Stomach smooth muscle (tissue), 2 donors: ENCODE measurements around the gene CHCT1.

ENCODE experiments used
- H3K27ac ChIP-seq: one replicate; pipeline ENCODE4 v1.7.0; 2013; ENCODE audit warnings: mild to moderate bottlenecking, low read length, inconsistent platforms
- H3K27me3 ChIP-seq, 2 donors: one replicate each; pipeline ENCODE4 v1.7.0; 2013; ENCODE audit warnings: low read length in 2 of 2; ENCODE audit not compliant: insufficient read depth in 2 of 2, control insufficient read depth in 1 of 2
- H3K36me3 ChIP-seq, 2 donors: one replicate each; pipeline ENCODE4 v1.7.0; 2013; ENCODE audit warnings: low read length in 2 of 2; ENCODE audit not compliant: control insufficient read depth in 2 of 2, insufficient read depth in 2 of 2
- H3K4me1 ChIP-seq: one replicate; pipeline ENCODE4 v1.7.0; 2013; ENCODE audit warnings: low read length; ENCODE audit not compliant: control insufficient read depth, insufficient read depth
- H3K4me3 ChIP-seq, 2 donors: one replicate each; pipeline ENCODE4 v1.7.0; 2013; ENCODE audit warnings: low read length in 2 of 2
- H3K9ac ChIP-seq, 2 donors: one replicate each; pipeline ENCODE4 v1.7.0; 2013; ENCODE audit warnings: low read length in 2 of 2, mild to moderate bottlenecking in 1 of 2
- H3K9me3 ChIP-seq, 2 donors: one replicate each; pipeline ENCODE4 v1.7.0; 2013; ENCODE audit warnings: low read length in 2 of 2; ENCODE audit not compliant: control insufficient read depth in 2 of 2
- donor health status: healthy.
- donor health status: Pancreatic carcinoma.

The CHCT1 gene

GRCh38 chr17:60390925-60391470 is 31.3 kb upstream of the CHCT1 start:
- Histone ChIP-seq H3K36me3 (no peaks in the 10 kb centered on the region), H3K9me3 (no peaks in the 10 kb centered on the region), H3K9ac (peak overlapping the region; percentile 92 to 93), H3K27ac (peak overlapping the region; percentile 96), H3K4me3 (peak overlapping the region; percentile 91 to 94), H3K27me3 (no peaks in the 10 kb centered on the region), H3K4me1 (peaks cover 18% of the 10 kb centered on the region)

DNA sequence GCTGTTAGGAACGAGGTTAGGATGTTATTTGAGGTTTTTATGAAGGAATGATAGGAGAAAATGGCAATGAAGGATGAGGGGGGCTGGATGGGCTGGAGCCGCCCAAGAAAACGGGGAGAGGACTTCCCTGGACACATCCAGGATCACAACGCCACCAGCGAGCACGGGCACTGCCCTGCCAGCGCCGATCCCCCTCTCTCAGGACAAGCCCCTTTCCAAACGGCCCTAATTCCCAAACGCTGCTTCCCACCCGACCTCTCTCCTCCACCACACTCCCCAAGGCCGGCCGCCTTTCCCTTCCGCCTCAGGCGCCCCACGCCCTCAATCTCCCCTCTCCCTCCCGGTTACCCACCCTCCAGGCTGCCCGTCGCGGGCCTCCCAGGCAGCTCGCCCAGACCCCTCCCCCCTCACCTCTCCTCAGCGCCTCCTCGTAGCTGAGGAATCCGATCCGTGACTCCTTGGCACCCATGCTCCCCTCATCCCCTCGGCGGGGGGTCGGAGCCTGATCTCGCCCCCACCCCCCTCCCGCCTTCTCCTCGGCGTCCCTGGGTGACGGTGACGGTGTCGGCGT is 30.7 kb upstream of the CHCT1 start:
- no peaks in the 10 kb centered on the region for H3K36me3 ChIP-seq
- no peaks in the 10 kb centered on the region for H3K9me3 ChIP-seq
- H3K4me3 ChIP-seq = peak overlapping the region; percentile 91 to 94
- peak overlapping the region; percentile 96 for H3K27ac ChIP-seq
- H3K9ac ChIP-seq = peak overlapping the region; percentile 92 to 93
- H3K27me3 ChIP-seq = no peaks in the 10 kb centered on the region
- H3K4me1 ChIP-seq = peaks cover 15% of the 10 kb centered on the region

GRCh38 chr17:60392042-60392844 is 30.0 kb upstream of the CHCT1 start, which contains the start of gene USP32:
Gene USP32, minus strand, starts transcription at chr17:60392133. Its CDS starts 194 bp downstream, at chr17:60391939.
- Histone ChIP-seq H3K4me1 (peaks cover 15% of the 10 kb centered on the region), H3K4me3 (peak within 1 kb of the TSS; percentile 91 to 94), H3K9ac (peak within 1 kb of the TSS; percentile 92 to 97), H3K27me3 (no peaks in the 10 kb centered on the region), H3K27ac (peak within 1 kb of the TSS; percentile 96), H3K36me3 (no peaks in the 10 kb centered on the region), H3K9me3 (no peaks in the 10 kb centered on the region)

- no peaks in the 10 kb centered on the region for H3K27me3 ChIP-seq
- H3K27ac ChIP-seq = peak overlapping the region; percentile 96
- no peaks in the 10 kb centered on the region for H3K36me3 ChIP-seq
- no peaks in the 10 kb centered on the region for H3K9me3 ChIP-seq
- H3K4me3 ChIP-seq = peak overlapping the region; percentile 91 to 94
- H3K4me1 ChIP-seq = peaks cover 15% of the 10 kb centered on the region
- peak overlapping the region; percentile 92 to 97 for H3K9ac ChIP-seq
Measured at GRCh38 chr17:60392845-60393702, 29.2 kb upstream of the CHCT1 start.

DNA sequence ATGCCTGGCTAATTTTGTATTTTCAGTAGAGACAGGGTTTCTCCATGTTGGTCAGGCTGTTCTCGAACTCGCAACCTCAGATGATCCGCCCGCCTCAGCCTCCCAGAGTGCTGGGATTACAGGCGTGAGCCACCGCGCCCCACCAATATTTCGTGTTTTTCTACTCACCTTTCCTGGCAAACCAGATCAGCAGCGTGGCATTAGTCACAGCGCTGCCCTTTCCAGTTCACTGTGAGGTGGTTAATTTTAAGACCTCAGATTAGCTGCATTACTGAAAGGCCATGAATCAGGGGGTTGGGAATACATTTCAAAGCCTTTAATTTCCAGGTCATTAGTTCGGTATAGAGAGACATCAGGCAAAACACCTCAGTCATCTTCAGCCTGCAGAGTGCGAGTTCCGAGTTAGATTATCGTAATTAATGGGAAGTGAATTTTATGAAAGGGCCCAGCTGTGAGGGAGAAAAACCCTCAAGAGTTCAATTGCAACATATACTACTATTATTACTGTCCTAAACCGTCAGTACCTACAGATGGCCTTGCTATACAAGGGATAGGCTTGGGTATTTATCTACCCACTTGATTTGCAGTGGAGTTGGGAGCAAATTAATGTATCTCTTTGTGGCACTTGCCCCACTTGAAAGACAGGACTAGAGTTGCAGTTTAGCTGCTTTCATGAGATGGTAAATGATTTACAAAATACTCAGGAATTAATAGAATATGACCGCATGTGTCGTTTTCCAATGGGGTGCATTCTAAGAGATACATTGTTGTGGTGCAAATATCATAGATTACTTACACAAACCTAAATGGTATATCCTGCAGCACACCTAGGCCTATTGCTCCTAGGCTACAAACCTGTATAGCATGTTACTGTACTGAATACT is 28.2 kb upstream of the CHCT1 start:
- Histone ChIP-seq H3K9me3 (no peaks in the 10 kb centered on the region), H3K4me3 (no peak overlapping the region), H3K9ac (no peak overlapping the region), H3K27ac (no peak overlapping the region), H3K36me3 (no peaks in the 10 kb centered on the region), H3K4me1 (peaks cover 15% of the 10 kb centered on the region), H3K27me3 (no peaks in the 10 kb centered on the region)

- Histone ChIP-seq H3K4me1 (peaks cover 10% of the 10 kb centered on the region), H3K9me3 (no peaks in the 10 kb centered on the region), H3K27ac (no peak overlapping the region), H3K36me3 (no peaks in the 10 kb centered on the region), H3K9ac (no peak overlapping the region), H3K4me3 (no peak overlapping the region), H3K27me3 (no peaks in the 10 kb centered on the region)
Measured at GRCh38 chr17:60395508-60396065, 26.7 kb upstream of the CHCT1 start.

GRCh38 chr17:60396412-60396811 is 25.9 kb upstream of the CHCT1 start:
- Histone ChIP-seq H3K36me3 (no peaks in the 10 kb centered on the region), H3K4me1 (peaks cover 4% of the 10 kb centered on the region), H3K4me3 (no peak overlapping the region), H3K27ac (no peak overlapping the region), H3K9ac (no peak overlapping the region), H3K9me3 (no peaks in the 10 kb centered on the region), H3K27me3 (no peaks in the 10 kb centered on the region)

GRCh38 chr17:60398227-60398959 is 23.9 kb upstream of the CHCT1 start:
- no peaks in the 10 kb centered on the region for H3K36me3 ChIP-seq
- H3K4me3 ChIP-seq = no peak overlapping the region
- H3K9me3 ChIP-seq = no peaks in the 10 kb centered on the region
- no peaks in the 10 kb centered on the region for H3K27me3 ChIP-seq
- no peak overlapping the region for H3K9ac ChIP-seq
- H3K4me1 ChIP-seq = no peaks in the 10 kb centered on the region
- no peak overlapping the region for H3K27ac ChIP-seq

GRCh38 chr17:60401819-60402218 is 20.5 kb upstream of the CHCT1 start:
- Histone ChIP-seq H3K36me3 (no peaks in the 10 kb centered on the region), H3K4me3 (no peak overlapping the region), H3K4me1 (no peaks in the 10 kb centered on the region), H3K9me3 (no peaks in the 10 kb centered on the region), H3K27ac (no peak overlapping the region), H3K9ac (no peak overlapping the region), H3K27me3 (no peaks in the 10 kb centered on the region)
